ENCODE results near the gene SRC. TPM values are rescaled to one million over a fixed set of nuclear protein-coding genes. Genes with fewer than 3 reads are reported as not detected.

The SRC gene
- total RNA-seq, 3 donors from 2014 or later: 111 to 155 (median 132) TPM

- Histone ChIP-seq H3K4me3 (no peak overlapping the region), H3K9me3 (no peaks in the 10 kb centered on the region), H3K4me1 (ENCODE audit: low read depth) (peaks cover 9% of the 10 kb centered on the region), H3K36me3 (ENCODE audit: low read depth) (no peaks in the 10 kb centered on the region)
- intact Hi-C loops (cut with DNase I, micrococcal nuclease): no loop called here
- no peak for TF ChIP-seq CTCF (IDR thresholded peaks at IDR 0.05)
- DNase-seq: peak in 2 of 3 donors; percentile 55 to 62
- peak; percentile 73 for ATAC-seq
These were observed 60.4 kb downstream of the SRC start for GRCh38 chr20:37406010-37406998.

GRCh38 chr20:37407019-37407566 is 61.2 kb downstream of the SRC start:
- no peak for ATAC-seq
- no peaks in the 10 kb centered on the region for H3K9me3 ChIP-seq
- H3K4me3 ChIP-seq: no peak overlapping the region
- TF ChIP-seq CTCF (IDR thresholded peaks at IDR 0.05): no peak
- H3K36me3 ChIP-seq (ENCODE audit: low read depth): no peaks in the 10 kb centered on the region
- intact Hi-C loops (cut with DNase I, micrococcal nuclease): no loop called here
- peak in 1 of 3 donors; percentile 8 for DNase-seq
- H3K4me1 ChIP-seq (ENCODE audit: low read depth): peaks cover 12% of the 10 kb centered on the region

GRCh38 chr20:37407573-37408002 is 61.6 kb downstream of the SRC start:
- ATAC-seq (no peak), DNase-seq (peak in 1 of 3 donors; percentile 48)
- intact Hi-C loops (cut with DNase I, micrococcal nuclease): no loop called here
- Histone ChIP-seq H3K4me1 (ENCODE audit: low read depth) (peaks cover 16% of the 10 kb centered on the region), H3K36me3 (ENCODE audit: low read depth) (no peaks in the 10 kb centered on the region), H3K9me3 (no peaks in the 10 kb centered on the region), H3K4me3 (no peak overlapping the region)
- TF ChIP-seq CTCF (IDR thresholded peaks at IDR 0.05): no peak

- peak in 1 of 3 donors; percentile 31 for DNase-seq
- intact Hi-C loops (cut with DNase I, micrococcal nuclease): no loop called here
- Histone ChIP-seq H3K9me3 (no peaks in the 10 kb centered on the region), H3K4me1 (ENCODE audit: low read depth) (peaks cover 16% of the 10 kb centered on the region), H3K4me3 (no peak overlapping the region), H3K36me3 (ENCODE audit: low read depth) (no peaks in the 10 kb centered on the region)
- TF ChIP-seq CTCF (IDR thresholded peaks at IDR 0.05): no peak
- ATAC-seq: no peak
These were observed 62.6 kb downstream of the SRC start for GRCh38 chr20:37408302-37409193.

Measured in mucosa of descending colon (tissue), 3 donors.